HepG2 (cell line): ENCODE results near the gene GRHPR. TPM values are rescaled to one million over a fixed set of nuclear protein-coding genes. Genes with fewer than 3 reads are reported as not detected.

Experiments
- HES4 ChIP-seq: sonication (generic); formaldehyde crosslinking; IDR thresholded peaks from 2 replicates; pipeline ENCODE4 v1.9.0; 2021; ENCODE audit warnings: mild to moderate bottlenecking, missing genetic modification reagents, borderline replicate concordance
- ISL2 ChIP-seq: sonication (generic); formaldehyde crosslinking; IDR thresholded peaks from 2 replicates; pipeline ENCODE4 v1.5.0; 2020; ENCODE audit warnings: missing genetic modification reagents
- NFE2L1 ChIP-seq: sonication (generic); formaldehyde crosslinking; IDR thresholded peaks from 2 replicates; pipeline ENCODE4 v1.4.0; 2020; ENCODE audit warnings: missing genetic modification reagents, mild to moderate bottlenecking, borderline replicate concordance
- ZNF354B ChIP-seq: sonication (generic); formaldehyde crosslinking; IDR thresholded peaks from 2 replicates; pipeline ENCODE4 v1.8.0; 2022; ENCODE audit warnings: mild to moderate bottlenecking, missing genetic modification reagents
- ZNF841 ChIP-seq: sonication (generic); formaldehyde crosslinking; IDR thresholded peaks from 2 replicates; pipeline ENCODE4 v1.8.1; 2023; ENCODE audit warnings: missing genetic modification reagents, borderline replicate concordance
- ZXDC ChIP-seq: sonication (generic); formaldehyde crosslinking; IDR thresholded peaks from 2 replicates; pipeline ENCODE4 v1.5.0; 2020; ENCODE audit warnings: mild to moderate bottlenecking, missing genetic modification reagents
- polyA plus RNA-seq, 8 experiments: library from polyadenylated mRNA; depleted of rRNA in 3 of 8; stranded (reverse) in 7 of 8; unstranded in 1 of 8; fragments of >200 nt; fragmentation: Illumina TruSeq in 4 of 8; extraction: Trizol in 4 of 8; gene quantifications; 2 replicates each; pipeline versions ENCODE4 v1.2.1 to v1.2.3, GENCODE V29; 2011 to 2016; ENCODE audit warnings: low read depth in 4 of 8, missing spikeins in 1 of 8, mixed read lengths in 1 of 8; ENCODE audit not compliant: insufficient read depth in 1 of 8
- total RNA-seq, 5 experiments: library from RNA; depleted of rRNA; stranded (reverse); fragments of >200 nt; fragmentation: Illumina TruSeq; extraction: Trizol; gene quantifications; 2 replicates each; pipeline ENCODE4 v1.2.3, GENCODE V29; 2016; ENCODE audit warnings: low read depth in 1 of 5
- TF ChIP-seq, protein P1 (sequence below): sonication (generic); formaldehyde crosslinking; IDR thresholded peaks from 2 replicates; pipeline ENCODE4 v1.4.0; 2020; ENCODE audit warnings: missing genetic modification reagents, mild to moderate bottlenecking, borderline replicate concordance

Gene GRHPR
- total and polyA plus RNA-seq, 2 of the 13 experiments (the other 11 are each of a cell fraction or from before 2014, with no cell fraction given) = 113 to 115 TPM

- TF ChIP-seq ZXDC (CRISPR knock-in tag) (no peak), ISL2 (no peak), ZNF354B (CRISPR knock-in tag) (no peak), NFE2L1 (CRISPR knock-in tag) (no peak), HES4 (no peak), ZNF841 (CRISPR knock-in tag) (no peak)
- TF ChIP-seq, protein P1, sequence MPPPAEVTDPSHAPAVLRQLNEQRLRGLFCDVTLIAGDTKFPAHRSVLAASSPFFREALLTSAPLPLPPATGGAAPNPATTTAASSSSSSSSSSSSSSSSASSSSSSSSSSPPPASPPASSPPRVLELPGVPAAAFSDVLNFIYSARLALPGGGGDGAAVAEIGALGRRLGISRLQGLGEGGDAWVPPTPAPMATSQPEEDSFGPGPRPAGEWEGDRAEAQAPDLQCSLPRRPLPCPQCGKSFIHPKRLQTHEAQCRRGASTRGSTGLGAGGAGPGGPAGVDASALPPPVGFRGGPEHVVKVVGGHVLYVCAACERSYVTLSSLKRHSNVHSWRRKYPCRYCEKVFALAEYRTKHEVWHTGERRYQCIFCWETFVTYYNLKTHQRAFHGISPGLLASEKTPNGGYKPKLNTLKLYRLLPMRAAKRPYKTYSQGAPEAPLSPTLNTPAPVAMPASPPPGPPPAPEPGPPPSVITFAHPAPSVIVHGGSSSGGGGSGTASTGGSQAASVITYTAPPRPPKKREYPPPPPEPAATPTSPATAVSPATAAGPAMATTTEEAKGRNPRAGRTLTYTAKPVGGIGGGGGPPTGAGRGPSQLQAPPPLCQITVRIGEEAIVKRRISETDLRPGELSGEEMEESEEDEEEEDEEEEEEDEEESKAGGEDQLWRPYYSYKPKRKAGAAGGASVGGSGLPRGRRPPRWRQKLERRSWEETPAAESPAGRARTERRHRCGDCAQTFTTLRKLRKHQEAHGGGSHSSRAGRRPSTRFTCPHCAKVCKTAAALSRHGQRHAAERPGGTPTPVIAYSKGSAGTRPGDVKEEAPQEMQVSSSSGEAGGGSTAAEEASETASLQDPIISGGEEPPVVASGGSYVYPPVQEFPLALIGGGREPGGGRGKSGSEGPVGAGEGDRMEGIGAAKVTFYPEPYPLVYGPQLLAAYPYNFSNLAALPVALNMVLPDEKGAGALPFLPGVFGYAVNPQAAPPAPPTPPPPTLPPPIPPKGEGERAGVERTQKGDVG (CRISPR knock-in tag) = no peak
- TF ChIP-seq, all 625 proteins: peak for 0
These were observed 9.9 kb upstream of the GRHPR start (continued) for GRCh38 chr9:37412431-37413151.
